GM18508 (cell line): Measurements from ENCODE around the gene NAA35.
"Not testable (repeated sequence)": the region's sequence is repeated elsewhere in the genome, so short reads cannot be mapped to it uniquely, and the experiment has no call there.

Experiments
- ATAC-seq: cut with Tn5 transposase; IDR thresholded peaks from one replicate; pipeline ENCODE4 v1.9.1; 2021; ENCODE audit warnings: moderate number of reproducible peaks; ENCODE audit not compliant: insufficient read depth, unreplicated experiment

NAA35 gene

DNA sequence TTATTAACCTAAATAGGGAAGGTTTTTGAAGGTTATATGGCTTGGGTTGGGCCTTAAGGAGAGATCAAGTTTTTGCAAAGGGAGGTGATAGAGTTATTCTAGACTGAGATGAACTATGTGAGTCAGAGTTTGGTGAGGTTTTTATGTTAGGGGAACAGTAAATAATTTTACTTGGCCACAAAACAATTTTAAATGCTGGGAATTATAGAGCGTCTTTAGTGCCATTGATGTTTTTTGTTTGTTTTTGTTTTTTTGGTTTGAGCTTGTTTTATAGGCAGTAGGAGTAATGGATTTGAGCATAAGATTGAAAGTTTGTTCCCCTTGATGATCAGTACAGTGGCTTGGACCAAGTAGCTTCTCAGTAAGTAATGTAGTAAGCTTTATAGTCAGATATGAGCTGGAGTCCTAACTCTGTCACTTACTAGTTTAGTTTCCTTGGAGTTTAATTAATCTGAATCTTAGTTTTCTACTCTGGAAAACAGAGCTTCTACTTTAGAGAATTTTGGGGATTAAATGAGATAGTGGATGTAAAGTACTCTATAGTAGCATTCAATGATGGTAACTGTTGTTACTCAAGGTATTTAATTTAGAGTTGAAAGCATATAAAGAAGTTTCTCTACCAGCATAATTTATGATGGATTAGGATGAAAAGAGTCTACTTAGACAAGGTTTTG lies 2.9 kb downstream of the NAA35 start:
- ATAC-seq, result no peak

DNA sequence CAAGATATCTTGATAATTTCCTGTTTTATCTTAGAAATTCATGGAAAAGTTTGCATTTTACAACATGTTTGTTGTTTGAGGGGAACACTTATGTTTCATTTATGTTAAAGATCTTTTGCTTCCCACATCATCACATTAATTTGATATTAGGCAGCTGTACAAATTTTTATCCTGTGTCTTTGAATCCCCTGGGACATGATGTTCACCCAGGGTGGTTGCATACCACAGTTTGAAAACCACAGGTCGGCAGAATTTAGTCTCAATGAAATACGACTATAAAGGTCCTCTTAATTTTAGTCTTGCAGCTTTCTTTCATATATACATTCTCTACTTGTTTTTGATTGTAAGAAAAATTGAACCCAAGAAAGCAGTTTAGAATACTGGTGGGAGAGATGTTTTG lies 3.7 kb downstream of the NAA35 start:
- no peak for ATAC-seq

DNA sequence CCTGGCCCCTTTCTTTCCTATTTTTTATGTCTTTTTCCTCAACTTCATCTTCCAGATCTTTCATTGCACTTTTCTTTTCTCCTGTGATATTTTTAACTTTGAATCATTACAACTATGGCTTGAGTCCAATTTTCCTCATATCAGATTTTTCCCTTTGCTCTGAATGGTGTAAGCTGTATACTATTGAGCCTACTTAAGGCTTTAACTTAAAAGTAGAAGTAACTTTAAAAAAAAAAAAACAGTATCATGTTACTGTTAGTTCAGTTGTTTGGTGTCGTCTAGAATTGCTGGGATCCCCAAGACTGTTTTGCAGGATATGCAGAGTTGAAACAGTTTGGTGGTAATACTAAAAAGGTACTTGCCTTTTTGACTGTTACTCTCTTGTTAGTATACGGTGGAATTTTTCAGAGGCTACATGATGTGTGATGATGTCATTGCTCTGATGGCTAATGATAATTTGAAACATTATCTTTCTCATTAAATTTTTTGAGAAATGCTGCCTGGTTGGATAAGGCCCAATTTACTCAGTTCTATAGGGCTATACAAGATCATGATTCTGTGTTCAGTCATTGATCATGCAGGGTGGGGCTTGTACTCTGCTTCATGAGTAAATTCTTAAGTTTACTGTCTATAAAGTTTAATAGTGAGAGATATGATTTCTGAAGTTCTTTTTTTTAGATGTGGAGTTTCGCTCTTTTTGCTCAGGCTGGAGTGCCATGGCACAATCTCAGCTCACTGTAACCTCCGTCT lies 8.8 kb downstream of the NAA35 start:
- ATAC-seq, result no peak

DNA sequence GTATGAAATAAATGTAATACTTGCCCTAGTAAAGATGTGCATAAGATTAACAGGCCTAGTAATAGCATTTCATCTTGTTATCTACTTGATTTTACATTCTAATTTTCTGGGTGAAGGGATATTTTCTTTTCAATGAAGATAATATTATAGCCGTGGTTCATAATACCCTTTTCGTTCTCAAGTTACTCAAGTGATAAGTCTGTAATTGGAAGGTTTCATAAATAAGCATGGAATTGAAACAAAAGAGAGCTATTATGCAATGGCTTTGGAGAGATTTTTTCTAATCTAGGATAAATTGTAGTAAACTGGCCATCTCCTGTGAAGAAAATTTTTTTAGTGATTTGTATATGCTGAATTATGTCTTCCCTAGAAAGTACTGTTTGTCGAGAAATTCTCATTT lies 19.0 kb downstream of the NAA35 start:
- ATAC-seq, result no peak

DNA sequence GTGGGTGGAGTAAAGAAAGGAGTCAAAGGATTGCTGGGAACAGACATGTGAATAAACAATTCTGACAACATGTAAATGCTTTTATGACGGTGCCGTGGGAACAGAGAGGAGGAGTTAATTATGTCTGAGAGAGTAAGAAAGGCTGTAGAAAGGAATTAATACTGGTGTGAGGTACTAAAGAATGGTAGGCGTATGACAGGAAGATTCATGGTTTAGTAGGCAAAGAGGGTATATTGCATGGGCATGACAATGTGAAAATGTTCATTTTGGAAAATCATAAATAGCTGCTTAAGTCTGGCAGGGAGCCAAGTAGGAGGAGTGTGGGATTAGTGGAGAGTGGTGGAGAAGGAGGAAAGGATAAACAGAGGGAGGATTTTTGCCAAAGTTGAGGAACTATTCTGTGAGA lies 19.7 kb downstream of the NAA35 start:
- ATAC-seq, result no peak

DNA sequence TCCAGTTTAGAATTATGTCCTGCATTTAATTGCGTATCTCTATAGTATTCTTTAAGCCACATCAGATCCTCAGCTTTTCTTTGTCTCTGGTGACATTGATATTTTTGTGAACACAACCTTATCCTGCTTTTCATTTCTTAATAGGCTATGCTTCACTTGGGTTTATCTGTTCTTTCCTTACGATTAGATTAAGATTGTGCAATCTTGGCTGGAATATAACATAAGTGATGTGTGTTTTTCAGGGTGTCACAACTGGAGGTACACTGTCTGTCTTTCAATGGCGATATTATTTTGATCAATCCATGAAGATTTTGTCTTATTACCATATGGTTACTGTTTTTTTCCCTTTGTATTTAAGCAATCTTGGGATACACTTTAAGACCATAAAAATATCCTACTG lies 23.6 kb downstream of the NAA35 start:
- no peak for ATAC-seq

DNA sequence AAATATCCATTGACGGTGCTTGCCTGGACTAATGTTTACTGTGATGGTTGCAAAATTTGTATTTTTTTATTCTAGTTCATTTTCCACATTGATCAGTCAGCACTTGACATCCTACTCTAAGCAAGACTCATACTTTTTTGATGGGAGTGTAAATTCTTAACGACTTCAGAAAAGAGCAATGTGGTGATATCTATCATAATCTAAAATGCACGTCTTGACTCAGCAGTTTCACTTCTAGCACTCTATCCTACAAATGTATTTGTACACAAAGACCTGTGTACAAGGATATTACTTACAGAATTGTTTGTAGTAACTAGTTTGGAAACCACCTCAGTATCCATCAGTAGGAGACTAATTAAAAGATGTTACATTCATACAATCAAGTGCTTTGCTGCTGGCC lies 24.0 kb downstream of the NAA35 start:
- ATAC-seq, result no peak

DNA sequence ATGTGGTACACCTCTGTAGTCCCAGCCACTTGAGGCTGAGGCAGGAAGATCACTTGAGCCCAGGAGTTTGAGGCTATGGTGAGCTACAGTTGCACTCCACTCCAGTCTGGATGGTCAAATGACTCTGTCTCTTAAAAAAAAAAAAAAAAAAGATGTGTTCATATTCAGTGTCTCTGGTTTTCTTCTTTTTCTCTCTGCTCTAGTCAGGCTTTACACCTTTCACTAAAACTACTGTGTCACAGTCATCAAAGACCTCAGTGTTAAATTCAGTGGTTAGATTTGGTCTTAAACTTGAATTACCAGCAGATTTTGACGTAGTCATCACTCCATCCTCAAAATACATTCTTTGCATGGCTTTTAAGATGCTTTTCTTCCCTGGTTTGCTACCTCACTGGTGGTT lies 28.8 kb downstream of the NAA35 start:
- no peak for ATAC-seq

DNA sequence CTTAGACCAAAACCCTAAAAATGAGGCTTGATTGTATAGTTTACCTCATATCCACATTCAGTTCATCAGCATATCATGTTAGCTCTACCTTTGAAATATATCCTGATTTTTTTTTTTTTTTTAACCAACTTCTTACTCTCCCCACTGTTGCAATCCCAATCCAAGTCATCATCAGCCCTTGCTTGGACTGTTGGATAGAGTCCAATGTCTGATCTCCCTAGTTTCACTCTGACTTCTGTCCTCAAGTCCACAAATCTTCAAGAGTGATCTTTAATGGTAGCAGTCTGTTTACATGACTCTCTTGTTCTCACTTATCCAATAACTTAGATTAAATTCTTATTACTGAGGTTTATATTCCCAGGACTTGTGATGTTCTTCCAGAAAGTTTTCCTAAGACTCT lies 30.8 kb downstream of the NAA35 start:
- no peak for ATAC-seq

DNA sequence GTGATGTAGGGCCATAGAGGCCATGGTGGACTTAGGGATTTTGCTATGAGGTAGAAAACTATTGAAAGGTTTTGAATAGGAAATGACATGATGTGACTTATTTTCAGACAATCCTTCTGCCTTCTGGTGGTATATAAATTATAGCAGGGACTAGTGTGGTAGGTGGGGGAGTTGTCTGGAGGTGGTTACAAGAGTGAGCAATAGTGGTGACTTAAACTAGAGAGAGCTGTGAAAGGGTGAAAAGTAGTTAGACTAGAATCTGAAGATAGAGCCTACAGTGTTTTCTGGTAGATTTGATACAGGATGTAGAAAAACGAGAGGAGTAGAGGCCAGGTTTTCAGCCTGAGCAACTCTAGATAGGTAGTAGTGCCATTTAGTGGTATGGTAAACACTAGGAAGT lies 32.3 kb downstream of the NAA35 start:
- no peak for ATAC-seq

DNA sequence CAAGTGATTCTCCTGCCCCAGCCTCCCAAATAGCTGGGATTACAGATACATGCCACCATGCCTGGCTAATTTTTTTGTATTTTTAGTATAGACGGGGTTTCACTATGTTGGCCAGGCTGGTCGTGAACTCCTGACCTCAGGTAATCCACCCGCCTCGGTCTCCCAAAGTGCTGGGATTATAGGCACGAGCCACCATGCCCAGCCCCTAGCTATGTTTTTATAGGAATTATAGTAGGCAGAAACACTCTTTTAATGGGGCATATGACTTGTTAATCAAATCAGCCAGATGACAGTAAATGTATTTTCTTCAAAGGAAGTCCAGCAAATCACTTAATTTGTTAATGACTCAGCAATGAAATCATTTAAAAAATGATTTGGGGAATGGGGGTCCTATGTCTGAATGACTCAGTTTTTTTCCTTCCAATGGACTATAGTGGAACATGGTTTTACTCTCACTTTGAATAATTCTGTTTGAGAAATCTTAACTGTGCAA lies 33.2 kb downstream of the NAA35 start:
- ATAC-seq, result not testable (repeated sequence)

DNA sequence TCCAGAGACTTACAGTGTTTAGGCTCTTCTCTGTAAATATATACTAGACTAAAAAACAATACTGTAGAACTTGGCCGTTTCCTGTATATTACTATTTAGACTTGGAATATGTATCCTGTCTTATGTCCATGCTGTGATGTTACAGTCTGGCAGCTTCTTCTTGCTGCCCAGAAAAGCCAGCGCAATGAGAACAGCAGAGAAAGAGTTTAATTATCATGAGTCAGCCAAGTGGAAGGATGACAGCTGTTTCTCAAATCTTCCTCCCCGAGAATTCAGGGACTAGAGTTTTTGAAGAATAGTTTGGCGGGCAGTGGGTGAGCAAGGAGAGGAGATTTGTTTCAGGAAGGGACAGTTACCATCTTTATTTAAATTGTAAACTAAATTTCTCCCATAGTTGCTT lies 37.5 kb downstream of the NAA35 start:
- no peak for ATAC-seq

DNA sequence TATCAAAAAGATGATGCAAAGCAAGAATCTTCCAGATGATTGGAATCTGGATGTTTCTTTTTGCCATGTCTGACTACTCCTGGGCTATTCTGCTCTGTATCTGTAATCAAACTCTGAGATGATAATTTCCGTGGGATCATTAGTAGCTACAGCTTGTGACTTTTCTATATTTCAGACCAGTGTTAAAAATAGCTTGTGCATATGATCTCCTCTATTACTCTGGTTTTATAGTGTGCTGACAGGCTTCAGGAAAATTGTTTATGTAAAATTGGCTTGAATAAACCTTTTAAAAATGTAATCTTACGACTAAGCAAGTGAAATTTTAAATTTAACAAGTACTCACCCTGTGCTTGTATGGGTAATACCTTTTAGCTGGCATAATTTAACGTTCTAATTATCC lies 40.4 kb downstream of the NAA35 start:
- ATAC-seq, result no peak

DNA sequence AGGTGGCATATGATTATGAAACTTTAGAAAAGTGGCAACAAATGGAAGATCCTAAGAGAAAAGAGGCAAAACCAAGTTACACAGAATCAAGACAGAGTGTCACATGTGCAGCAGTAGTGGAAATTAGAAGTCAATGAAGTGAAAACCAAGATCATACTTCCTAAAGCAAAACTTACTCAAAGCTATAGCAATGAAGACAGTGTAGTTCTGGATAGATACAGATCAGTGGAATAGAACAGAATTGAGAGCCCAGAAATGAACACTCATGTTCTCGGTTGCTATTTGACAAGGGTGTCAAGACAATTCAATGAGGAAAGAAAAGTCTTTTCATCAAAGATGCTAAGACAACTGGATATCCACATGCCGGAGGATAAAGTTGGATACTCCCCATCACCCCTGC lies 43.5 kb downstream of the NAA35 start:
- no peak for ATAC-seq

DNA sequence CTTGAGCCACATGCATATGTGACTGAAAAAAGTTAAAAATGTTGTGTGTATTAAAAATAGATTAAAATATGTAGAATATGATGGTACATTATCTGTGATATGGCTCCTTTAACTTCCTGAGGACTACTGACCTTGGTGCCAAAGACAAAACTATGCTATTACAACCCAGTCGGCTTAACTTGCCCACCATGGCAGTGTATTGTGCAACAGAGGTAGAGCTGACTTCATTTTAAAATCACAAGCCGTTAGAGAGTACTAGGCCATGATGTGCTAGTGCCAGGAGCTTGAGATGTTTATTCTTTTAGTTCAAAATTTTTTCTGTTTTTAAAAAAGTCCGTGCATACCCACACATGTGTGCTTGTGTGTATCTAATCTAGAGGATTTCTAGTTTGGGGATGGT lies 46.3 kb downstream of the NAA35 start:
- no peak for ATAC-seq

DNA sequence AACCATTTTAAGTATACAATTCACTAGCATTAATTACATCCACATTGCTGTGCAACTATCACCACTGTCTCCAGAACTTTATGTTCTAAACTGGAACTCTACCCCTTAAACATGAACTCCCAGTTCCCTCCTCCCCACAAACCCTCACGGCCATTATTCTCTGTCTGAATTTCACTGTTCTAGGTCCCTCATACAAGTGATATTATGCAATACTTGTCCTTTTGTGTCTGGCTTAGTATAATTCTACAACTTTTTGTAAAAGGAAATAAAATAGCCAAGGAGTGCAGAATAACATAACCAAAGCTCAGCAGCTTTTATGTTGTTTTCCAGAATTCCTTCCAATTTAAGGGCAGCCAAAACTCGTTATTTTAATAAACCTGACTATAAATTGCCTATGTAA lies 53.2 kb downstream of the NAA35 start:
- ATAC-seq, result no peak

DNA sequence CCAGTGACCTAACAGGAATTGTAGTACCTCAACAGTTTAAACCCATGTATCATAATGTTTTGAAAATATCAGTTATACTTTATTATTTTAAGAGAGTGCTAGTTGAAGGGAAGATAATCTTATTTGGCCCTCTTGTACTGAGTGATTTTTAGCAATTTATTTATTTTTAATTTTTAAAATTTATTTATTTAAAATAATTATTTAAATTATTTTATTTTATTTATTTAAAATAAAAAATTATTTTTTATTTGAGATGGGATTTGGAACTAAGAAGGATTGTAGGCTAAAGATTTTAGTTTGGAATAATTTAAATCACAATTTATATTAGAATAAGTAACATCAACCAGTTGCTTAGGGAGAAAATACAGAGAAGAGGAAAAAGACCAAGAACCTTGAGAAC lies 54.2 kb downstream of the NAA35 start:
- ATAC-seq, result no peak

DNA sequence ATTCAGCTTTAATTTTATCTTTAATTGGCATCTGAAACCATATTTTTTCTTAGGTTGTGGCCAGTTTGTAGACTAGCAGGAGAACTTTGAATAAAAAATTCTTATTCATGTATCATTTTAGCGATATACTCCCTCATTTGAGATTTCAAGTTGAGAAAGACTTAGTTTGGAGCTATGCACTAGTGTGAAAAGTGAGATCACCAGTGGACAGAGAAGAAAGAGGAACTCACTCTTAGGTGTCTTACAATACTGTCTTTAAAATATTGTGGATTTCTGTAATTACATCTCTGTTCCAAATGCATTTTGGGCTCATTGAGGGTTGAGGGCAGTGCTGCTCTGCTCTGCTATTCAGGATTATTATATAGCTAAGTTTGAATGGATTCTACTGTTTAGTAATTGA lies 54.7 kb downstream of the NAA35 start:
- ATAC-seq, result no peak

DNA sequence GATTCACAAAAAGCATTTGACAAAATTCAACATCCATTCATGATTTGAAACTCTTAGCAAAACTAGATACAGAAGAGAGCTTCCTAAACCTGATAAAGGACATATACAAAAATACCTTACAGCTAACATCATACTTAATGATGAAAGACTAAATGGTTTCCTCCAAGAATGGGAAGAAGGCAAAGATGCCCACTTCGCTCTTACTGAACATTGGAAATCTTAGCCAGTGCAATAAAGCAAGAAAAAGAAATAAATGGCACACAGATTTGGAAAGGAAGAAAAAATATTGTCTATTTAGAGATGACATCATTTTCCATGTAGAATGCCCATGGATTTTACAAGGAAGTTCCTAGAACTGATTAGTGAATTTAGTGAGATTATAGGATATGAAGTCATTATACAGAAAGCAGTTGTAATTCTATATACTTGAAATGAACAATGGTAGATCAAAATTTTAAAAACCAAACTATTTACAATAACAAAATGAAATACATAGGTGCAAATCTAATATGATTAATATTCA lies 64.4 kb downstream of the NAA35 start:
- ATAC-seq, result no peak

DNA sequence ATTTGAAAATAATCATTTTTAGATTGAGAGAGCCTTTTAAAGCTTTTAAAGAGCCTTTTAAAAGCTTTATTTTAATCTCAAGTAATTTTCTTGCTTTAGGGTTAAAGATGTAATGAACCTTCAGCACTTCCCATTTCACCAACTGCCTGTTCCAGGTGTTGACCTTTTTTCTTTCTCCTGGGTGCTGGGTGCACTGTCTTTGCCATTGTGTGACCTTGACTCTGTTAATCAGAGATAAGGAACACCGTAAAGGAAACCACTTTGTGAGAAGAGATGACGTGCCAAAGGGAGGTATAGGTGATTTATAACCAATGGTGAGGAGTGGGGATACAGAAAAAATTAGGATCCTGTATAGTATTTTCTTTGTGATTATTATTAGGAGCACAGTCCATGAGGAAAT lies 68.2 kb downstream of the NAA35 start:
- no peak for ATAC-seq

DNA sequence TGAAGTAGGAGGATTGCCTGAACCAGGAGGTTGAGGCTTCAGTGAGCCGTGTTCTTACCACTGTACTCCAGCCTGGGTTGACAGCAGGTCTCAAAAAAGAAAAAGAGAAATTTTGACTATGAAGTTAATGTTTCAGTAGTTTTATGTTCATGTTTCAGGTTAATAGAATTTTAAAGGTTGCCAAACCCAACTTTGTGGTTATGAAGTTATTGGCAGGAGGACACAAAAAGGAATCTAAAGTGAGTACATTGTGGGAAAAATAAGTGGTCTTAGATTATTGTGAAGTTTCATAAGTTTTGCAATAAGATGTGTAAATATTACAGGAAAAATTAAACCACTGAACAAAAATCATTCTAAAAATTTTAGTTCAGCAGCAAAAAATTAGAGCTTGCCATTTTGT lies 79.8 kb downstream of the NAA35 start:
- no peak for ATAC-seq

DNA sequence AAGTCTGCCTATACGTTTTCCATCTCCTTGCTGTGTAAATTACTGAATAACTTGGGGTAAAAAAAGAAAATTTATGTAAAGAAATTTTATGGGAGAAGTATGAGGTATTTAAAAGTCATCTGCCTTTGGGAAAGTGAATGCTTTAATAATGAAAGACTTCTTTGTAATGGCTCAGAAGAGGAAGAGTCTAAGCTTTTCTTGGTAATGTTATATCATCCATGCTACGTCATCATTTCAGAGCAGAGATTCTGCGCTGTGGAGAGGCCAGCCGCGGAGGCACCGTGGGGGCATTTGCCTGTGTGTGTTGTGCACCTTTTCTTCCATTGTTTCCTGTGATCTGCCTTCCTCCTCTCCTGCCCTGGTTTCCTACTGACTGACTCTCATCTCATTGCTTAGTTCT lies 80.2 kb downstream of the NAA35 start:
- ATAC-seq, result no peak
